Activated CD4-positive, alpha-beta T cell treated with anti-CD3 and anti-CD28 coated beads, Interleukin-2, amount 50 U/mL, for 4 hours (primary cell): ENCODE results near the gene FOXK1.
A peak's percentile ranks its signal among the peaks of the same experiment; 100 is the strongest.

Experiments
- DNase-seq, 2 experiments: peaks; one replicate each; pipeline ENCODE4 v3.0.0-alpha.2; 2020

FOXK1 gene

DNA sequence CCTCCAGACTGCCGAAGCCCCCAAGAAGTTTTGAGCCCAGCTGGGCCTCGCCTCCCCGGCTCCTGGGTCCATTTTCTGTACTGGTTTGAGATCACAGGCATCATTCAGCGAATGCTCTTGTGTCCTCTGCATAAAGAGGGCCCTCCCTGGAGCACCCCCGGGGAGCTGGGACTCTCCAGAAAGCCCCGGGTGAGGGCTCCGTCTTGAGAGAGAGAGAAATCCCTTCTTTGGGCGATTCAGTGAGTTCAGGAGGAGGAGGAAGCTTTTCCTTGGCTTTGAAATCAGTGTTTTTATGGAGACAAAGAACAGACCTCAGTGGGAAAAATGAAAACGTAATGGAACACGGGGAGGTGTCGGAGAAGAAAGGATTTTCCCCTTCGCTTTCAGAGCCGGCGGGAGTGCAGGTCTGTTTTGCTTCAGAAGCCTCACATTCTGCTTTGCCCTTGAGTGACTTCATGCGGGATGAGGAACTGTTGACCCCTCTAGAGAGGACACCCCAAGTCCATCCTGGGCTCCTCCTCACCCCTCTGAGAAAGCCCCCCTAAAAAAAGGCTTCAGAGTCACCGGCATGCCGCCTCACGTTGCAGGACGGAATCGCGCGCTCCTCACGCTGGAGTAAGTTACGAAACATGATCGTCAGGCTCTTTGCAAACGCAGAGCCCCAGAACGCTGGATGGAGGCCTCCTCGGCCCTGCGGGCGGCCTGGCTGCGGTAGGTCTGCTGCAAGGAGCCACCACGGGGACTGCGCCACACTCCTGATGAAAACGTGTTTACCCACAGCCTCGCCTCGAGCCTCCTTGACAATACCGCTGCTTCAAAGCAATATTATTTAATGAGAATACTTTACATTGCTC, 84.8 kb downstream of the FOXK1 start:
- DNase-seq, result no peak

DNA sequence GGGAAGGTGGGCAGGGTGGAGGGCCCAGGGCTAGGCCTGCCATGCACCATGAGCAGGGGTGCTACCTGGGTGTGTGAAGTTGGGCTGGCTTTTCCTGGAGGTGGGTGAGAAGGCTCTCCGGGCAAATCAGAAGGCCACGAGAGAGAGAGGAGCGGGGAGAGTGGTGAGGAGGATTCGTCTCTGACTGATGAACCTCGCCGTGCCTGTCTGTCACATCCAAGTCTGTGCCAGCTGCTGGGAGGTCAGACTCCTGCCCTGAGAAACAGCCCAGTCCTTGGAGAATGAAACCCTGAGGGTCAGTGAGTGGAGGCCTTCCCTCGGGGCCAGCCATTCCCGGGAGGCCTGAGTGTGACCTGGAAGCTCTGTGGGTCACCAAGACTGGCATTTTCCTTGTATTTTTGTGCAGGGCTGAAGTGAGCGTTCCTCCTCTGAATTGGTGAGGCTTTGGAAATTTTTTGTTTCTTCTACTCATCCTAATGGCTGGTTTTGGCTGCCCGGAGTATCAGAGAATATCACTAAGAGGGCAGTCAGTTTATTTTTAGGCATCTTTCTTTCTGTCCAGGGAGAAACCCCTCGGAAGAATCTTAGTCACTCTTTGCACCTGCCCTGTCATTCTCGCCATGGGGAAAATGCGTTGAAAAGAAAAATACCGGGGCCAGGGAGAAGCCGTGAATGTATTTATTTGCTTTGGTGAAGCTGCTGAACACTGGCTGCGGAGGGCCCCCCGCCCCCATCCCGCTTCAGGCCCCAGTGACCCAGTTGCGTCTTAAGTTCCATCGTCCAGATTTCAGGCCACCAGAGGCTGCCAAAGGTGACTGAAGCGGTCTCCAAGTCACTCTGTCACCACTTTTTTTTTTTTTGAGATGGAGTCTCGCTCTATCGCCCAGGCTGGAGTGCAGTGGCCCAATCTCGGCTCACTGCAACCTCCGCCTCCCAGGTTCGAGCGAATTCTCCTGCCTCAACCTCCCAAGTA, 86.8 kb downstream of the FOXK1 start:
- DNase-seq, result no peak

- no peak for DNase-seq
Observed at GRCh38 chr7:4769761-4770160, 87.7 kb downstream of the FOXK1 start.

GRCh38 chr7:4770886-4771285, 88.8 kb downstream of the FOXK1 start:
- no peak for DNase-seq

DNA sequence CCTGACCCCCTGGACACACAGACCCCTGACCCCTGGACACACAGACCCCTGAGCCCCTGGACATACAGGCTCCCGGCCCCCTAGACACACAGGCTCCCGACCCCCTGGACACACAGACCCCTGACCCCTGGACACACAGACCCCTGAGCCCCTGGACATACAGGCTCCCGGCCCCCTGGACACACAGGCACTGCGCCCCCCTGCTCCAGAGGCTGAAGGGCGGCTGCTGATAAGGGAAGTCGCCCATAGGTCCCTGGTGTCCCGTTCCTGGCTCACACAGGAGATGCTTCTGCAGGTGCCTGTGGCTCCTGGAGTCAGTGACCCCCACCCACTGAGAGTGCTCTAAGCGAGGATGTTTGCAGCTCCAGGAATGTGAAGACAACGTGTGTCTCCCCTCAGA, 89.6 kb downstream of the FOXK1 start:
- DNase-seq, result no peak

DNA sequence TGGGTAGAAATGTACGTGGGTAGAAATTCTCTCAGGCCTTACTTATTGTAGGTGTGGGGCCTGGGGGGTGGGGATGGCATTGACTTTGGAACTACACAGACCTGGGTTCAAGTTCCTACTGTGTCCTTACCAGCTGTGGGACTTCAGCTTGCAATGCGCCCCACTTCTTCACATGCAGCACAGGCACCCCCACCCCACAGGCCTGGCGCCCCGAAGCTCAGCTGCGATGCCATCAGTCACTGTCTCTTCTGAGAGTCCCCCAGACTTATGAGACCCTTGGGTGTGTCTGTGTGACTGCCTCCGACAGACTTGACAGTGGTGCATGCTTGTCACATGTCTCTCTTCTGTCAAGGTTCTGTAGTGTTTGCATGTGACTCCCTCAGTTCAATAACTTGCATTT, 90.2 kb downstream of the FOXK1 start:
- no peak for DNase-seq

DNA sequence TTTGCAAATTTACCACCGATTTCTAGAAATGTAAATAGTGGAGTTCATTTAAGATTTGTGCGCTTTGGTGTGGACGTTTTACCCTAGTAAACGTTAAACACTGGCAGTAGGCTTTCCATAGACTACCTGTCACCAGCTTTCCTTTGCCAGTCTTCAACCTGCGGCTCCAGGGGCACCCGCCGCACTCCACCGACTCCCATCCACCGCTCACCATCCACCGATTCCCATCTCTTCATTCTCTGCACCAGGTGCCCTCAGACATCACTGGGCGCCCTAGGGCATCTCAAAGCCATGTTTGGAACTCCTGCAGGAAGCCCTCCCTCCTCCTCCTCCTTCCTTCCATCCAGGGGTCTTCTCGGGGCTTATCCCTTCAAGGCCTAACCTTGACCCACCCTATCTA, 91.9 kb downstream of the FOXK1 start:
- DNase-seq, result no peak

DNA sequence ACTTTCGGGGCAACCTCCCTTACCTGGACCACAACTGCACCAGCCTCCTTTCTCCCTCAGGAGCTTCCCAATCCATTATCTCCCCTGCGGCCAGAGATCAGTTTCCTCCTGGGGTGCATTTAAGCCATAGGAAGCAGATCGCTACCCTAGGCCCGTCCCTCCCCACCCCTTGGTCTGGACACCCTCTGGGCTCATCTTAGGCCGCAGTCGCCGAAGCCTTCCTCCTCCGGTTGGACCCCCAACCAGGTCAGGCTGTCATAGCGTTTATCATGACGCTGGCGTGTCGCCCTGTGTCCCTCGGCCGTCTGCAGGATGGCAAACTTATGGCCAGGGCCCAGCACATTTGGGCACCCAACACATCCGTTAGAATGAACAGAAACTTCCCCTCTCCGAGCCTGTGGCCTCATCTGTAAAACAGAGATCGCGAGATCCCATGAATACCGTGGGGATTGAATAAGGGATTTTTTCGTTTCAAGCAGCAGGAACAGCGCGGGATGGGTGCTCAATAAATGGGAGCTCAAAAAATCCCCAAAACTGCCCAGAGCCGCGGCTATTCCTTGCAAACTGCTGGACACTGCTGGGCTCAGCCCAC, 92.7 kb downstream of the FOXK1 start:
- DNase-seq, result peak in 1 of 2 experiments; percentile 13

DNA sequence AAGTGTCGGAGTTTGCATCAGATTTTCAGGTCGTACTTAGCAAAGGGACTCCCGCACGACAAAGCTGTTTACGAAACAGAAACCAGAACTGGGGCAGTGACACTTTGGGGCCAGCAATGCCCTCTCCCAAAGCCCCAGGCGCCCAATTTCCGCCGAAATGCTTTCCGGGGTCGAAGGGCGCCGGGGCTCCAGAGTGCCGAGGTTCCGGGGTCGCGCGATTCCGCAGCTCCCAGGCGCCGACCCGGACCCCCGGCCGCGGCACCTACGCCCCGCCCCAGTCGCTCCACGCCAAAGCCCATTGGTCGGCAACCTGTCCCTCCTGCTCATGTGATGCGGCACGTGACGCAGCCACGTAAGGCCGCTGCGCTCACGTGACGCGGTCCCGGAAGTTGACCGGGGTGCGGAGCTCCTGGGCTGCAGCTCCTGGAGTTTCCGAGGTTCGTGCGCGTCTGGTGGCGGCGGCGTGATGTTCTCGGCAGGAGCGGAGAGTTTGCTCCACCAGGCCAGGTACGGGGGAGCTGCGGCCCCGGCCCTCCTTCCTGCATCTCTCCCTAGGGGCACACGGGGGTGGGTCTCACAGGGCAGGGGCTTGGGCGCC, 93.3 kb downstream of the FOXK1 start, which contains the start of gene AP5Z1:
AP5Z1 (plus strand) TSS at position 374 of the 598 bp plus-strand sequence; CDS start at position 467, 93 bp downstream.
- DNase-seq, result peak; percentile 89 to 93

- DNase-seq, result peak; percentile 26 to 37
Observed at GRCh38 chr7:4775848-4776623, 93.9 kb downstream of the FOXK1 start.

GRCh38 chr7:4779118-4779517, 97.0 kb downstream of the FOXK1 start:
- DNase-seq, result no peak

DNA sequence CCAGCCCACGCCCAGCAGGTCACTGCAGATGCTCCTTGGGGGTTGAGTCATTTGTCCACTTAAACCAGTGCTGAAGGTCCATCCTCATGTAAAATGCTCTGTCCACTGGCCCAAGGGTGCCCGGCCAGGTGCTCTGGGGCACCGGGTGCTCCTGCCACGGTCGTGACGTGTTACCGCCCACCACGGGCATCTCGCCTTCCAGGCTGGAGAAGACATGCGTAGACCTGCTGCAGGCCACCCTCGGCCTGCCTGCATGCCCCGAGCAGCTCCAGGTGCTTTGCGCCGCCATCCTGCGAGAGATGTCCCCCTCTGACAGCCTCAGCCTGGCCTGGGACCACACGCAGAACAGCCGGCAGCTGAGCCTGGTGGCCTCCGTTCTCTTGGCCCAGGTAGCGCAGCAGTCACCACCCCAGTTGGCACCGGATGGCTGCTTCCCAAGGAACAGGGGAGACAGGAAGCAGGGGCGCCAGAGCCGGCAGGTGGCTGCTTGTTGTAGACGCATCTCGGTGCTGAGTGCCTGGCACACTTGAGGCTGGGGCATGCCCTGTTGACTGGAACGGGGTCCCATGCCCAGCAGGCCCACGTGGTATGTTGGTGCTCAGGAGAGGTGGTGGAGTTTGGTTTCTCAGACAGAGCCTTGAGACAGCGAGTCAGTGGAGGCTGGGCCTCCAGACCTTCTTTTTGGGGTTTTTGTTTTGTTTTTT, 99.4 kb downstream of the FOXK1 start:
- DNase-seq, result no peak

DNA sequence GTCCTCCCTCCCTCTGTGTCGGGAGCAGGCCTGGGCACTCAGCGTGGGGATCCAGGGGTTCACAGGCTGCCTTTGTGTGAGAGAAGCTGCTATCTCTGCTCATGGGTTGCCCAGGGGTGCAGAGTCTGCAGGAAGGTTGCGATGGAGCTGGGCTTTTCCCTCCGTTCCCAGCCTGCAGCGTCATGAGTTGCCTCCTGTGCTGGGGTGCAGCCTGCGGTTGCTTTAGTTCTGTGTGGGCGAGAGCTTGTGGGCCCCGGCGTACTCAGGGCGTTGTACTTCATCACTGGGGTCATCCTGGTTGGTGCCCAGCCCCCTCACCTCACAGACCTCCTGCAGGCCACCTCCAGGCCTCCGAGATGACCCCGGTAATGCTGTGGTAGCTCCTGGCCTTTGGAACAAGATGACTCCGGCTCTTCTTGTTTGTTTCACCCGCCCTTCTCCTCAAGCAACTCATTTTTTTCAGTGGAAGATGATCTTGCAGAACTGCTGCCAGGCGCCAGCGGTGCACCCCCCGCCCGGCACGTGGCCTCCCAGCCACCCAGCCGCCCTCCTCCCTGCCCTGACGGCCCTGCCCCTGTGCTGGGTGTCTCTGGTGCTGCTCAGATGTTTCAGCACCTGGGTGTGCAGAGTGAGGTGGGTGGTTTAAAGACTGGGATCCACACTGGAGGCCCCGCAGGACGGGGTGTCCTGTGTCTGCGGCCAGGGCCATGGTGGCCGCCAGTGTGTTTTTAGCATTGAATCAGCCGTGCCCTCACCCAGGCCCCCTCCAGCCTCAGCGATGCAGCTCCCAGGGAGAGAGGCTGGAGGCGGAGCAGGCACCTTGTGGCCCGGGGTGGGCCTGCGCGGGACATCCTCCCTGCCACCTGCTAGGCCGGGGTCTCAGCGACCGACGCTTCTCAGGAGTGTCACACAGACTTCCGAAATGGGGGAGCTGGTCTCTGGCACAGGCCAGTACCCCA, 100.5 kb downstream of the FOXK1 start:
- no peak for DNase-seq

DNA sequence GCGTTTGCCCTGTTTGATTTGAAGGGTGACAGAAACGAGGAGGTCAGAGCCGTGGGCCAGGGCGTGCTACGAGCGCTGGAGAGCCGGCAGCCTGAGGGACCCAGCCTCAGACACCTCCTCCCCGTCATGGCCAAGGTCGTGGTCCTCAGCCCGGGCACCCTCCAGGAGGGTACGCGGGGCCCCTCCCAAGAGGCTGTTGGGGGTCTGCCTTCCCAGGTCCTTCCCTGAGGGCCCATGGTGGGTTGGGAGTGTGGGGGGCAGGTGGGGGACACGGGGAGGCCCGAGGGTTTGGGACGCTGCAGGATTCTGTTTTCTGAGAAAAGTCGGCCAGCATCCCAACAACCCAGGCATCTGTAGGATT, 101.2 kb downstream of the FOXK1 start:
- no peak for DNase-seq

DNA sequence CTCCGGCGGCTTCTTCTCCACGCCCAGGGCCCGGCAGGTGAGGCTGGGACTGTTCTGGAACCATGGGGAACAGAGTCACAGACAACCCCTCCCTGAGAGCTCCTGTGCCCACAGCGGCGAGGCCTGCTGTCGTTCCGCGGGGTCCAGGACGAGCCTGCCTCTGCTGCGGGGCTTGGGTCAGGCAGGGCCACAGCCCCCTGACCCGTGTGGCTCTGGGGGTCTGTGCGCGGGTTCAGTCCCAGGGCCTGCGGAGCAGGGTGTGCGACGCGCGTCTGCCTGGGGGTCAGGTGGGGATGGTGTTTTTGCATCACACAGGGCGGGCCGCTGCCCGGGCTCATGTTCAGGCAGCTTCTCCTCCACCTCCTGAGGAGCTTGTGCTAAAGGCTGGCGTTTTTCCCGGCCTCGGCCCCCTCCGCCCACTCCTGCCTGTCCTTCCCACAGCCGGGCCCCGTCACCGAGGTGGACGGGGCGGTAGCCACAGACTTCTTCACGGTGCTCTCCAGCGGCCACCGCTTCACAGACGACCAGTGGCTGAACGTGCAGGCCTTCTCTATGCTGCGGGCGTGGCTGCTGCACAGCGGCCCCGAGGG, 101.8 kb downstream of the FOXK1 start:
- DNase-seq, result no peak

- no peak for DNase-seq
Observed at GRCh38 chr7:4784799-4785198, 102.7 kb downstream of the FOXK1 start.

DNA sequence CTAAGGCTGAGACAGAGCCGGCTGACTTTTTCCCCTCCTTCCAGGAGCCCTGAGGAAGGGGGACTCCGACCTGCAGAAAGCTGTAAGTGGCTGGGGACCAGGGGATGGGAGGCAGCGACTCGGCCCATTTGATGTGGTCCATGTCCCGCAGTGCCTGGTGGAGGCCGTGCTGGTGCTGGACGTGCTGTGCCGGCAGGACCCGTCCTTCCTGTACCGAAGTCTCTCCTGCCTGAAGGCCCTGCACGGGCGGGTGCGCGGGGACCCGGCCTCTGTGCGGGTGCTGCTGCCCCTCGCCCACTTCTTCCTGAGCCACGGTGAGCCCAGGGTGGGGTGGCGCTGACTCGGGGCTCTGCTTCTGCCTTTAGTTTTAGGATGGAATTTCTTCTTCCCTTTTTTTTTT, 103.3 kb downstream of the FOXK1 start:
- DNase-seq, result no peak

- DNase-seq, result no peak
Observed at GRCh38 chr7:4786015-4786414, 103.9 kb downstream of the FOXK1 start.

DNA sequence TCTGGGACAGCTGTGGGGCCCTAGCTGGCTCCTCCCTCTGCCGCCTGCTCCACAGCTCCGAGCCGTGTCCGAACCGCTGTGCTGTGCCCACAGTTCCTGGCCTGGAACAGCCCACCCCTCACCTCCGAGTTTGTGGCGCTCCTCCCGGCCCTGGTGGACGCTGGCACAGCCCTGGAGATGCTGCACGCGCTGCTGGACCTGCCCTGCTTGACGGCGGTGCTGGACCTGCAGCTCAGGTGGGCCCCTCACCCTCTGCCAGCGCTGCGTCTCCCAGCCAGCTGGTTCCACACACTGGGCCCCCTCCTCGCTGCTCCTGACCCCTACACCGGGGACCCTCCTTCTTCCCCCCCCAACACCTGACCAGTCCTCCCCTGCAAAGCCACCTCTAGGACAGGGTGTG, 105.4 kb downstream of the FOXK1 start:
- DNase-seq, result no peak
